HG03342 (cell line): ENCODE results near the gene NRXN3.
A peak's percentile ranks its signal among the peaks of the same experiment; 100 is the strongest.

ENCODE experiments used
- ATAC-seq: cut with Tn5 transposase; IDR thresholded peaks from one replicate; pipeline ENCODE4 v1.9.1; 2021; ENCODE audit warnings: mild to moderate bottlenecking, moderate library complexity; ENCODE audit not compliant: unreplicated experiment

NRXN3 gene

DNA sequence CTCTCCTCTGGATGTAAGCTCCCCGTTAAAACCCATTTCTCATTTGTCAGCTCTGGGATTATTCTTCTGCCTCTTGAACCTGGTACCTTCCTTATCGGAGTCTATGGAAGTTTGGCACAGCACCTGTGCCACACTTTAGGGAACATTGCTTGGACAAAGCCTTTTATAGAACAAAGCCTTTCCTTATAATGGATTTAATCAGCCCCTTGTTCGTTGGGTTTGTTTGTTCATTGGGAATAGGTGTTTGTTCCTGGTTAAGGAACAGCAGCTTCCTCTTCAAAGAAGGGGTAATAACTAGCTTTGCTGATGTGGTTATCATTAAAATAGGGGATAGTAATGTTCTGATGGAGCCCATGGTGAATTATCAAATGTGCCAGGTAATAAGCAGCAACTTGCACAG, 70.4 kb downstream of the NRXN3 start:
- ATAC-seq, result no peak

DNA sequence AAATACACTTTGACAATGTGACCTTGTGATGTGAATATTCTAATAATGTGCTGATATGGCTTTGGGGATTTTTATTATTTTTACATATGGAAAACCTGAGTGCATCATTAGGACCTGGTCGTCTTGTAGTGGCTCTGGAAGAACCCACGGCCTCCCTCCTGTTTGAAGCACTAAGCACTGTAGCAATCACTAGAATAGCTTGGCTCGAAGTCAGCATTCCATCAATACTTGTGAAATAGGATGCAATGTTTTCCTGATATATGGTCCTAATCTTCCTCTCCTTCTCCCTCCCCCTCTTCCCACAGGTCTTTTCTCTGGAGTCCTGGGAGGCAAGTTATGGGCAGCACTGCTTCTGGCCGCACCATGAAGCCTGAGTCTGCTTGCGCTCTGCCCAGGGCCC, 71.9 kb downstream of the NRXN3 start:
- no peak for ATAC-seq

DNA sequence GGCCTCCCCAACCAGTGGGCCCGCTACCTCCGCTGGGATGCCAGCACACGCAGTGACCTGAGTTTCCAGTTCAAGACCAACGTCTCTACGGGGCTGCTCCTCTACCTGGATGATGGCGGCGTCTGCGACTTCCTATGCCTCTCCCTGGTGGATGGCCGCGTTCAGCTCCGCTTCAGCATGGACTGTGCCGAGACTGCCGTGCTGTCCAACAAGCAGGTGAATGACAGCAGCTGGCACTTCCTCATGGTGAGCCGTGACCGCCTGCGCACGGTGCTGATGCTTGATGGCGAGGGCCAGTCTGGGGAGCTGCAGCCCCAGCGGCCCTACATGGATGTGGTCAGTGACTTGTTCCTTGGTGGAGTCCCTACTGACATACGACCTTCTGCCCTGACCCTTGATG, 73.0 kb downstream of the NRXN3 start:
- ATAC-seq, result no peak

DNA sequence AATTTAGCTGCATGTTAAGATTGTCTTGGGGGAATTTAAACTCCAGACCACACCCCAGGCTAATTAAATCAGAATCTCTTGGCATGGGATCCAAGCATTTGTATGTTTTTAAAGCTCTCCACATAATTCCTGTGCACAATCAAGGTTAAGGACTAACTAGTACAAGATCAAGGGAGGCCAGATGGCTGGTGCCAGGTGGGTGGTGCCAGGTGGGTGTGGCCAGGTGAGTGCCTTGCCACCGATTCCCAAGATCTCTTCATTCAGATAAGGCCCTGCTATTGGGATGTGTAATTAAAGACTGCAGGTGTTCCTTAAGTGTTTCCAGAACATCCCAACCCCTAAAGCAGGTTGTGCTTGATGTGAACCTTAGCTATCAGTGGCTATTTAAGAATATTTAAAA, 75.1 kb downstream of the NRXN3 start:
- no peak for ATAC-seq

DNA sequence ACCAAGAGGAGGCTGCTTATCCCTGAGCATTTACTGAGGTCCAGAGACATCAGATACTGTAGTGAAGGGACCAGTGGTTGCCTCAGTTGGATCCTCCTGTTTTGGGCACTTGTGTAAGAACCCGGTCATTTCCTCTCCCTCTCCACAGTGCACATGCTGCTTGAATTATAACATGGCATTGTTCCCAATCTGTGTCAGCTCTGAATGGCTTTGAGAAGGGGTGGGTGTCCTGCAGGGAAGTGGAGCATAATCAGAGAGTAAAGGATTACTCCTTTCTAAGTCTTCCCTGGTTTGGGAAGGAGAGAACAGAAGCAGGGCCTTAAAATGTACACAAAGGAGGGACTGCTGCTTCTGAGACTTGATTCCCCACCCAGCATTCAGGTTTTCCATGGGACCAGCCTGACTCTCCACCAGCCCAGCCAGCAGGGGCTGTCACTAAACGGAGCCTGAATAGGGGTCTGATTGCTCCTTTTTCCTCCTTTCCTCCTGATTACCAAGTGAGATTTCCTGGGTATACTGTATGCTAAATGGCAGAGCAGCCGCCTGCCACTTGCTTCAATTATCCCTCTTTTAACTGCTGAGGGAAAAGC, 78.4 kb downstream of the NRXN3 start:
- ATAC-seq, result no peak

DNA sequence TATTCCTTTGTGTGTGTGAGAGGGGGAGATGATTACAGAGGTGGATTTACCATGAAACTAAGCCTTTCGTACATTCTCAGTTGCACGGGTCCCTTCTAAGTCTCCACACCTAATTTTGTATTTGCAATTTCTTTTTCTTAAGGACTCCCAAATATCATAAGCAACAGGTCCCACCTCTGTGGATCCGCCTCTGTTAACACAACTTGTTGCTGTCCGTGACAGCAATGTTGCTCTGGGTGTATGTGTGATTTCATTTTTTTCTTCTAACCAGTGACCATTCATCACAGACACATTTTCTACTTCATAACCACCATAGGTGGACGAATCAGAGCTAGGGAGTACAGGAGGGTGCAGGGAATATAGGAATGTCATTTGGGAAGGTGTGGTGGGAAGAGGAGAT, 81.1 kb downstream of the NRXN3 start:
- ATAC-seq, result no peak

DNA sequence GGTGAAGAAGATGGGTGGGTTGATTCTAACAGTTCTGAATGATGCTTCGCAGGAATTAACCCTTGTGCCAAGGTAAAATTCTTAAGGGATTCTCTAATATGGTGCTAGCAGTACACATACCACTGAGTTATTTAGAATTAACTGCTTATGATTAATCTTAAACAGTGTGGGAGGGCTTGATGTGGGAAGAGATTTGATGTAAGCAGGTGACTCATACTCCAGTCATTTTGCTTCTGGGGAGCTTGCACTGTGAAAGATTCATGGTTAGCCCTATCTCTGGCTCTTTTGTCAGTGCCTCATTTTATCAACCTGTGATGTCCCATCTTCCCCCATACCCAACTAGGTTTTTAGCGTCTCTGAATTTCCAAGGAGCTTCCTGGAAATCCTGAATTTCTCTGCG, 83.8 kb downstream of the NRXN3 start:
- ATAC-seq, result no peak

DNA sequence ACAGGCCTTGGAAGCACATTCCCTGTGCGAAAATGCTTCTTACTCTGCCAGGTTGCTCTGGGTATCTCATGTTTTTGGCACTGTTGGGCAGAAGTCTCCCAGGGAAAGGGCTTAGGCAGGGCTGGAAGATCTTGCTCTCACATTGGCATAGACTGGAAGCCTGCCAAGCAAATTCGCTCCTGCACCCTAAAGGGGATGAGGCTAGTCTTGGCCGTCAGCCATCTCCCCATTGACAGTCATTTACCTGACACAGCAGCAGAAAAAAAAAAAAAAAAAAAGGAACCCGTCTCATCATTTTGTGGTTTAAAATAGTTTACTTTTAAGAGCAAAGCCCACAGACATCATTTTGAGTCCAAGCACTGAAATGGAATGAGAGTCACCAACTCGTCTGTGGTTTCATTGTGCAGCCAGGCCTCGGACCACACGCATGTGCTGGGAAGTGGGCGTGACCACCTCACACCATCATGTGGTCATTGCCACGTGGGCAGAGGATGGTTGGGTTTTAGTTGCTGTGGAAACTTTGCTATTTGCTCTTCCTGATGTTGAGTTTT, 84.8 kb downstream of the NRXN3 start:
- no peak for ATAC-seq

DNA sequence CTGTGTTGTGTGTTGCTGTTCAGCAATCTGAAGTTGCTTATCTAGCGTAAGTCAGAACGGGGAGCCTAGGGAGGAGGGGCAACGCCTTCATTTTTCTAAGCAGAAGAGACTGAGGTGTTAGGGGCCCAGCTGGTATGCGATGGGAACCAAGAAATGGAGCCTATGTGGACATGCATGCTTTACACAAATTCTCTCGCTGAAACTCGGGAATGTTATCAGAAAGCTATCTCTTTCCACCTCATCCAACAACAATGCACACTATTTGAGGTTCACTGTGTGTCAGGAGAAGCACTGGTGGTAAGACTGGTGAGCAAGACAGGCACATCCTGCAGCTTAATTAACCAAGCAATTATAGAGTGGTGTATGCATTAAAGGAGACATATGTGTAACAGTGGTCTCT, 89.7 kb downstream of the NRXN3 start:
- ATAC-seq, result no peak

DNA sequence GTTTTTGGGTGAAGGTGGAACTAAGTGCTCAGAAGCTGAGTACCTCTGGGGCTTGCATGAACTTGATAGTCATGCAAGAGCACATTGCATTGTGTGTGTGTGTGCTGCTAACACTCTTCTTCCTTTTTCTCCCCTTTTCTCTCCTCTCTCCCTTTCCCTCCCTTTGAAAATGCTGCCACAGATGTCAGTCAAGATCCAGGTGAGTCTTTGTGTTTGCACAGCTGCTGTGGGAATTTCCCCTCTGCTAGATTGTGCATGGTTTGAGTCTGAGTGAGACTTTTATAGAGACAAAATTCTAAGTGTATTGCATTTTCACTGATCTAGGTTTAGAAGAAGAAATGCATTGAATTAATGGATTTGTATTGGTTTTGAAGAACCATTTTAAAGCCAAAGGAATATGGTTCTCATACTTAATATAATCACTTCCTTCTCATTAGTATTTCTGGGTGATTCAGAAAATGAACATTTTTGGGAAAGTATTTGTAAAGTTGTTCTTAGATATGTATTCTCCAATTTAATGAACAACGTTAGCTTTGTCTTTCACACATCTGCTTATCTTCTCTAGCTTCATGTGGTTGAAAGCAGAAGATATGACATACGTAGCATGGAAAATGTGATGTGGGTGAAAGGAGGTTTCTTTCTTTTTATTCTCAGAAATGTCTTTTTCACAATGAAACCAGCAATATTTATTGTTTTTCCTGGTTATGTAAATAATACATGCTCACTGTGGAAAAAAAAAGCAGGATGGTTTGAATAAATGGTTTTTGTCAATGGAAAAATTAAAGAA, 108.5 kb downstream of the NRXN3 start:
- ATAC-seq, result no peak

DNA sequence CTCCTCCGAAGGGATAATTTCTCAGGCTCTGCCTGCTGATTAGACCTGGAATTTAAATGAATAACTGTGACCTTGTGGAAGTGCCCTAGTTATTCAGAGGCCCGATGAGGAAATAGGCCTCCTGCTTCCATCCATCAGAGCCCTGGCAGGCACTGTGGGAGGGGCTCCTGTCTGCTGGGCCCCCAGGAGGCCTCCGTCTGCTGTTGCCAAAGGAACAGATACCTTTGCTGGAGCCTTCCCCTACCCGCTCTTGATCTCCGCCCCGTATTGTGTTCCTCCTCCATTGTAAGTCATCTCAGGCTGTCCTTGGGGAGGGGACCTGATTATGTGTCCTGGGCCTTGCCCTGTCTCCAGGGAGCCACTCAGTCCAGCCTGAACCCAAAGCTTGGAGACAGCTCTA, 112.3 kb downstream of the NRXN3 start:
- ATAC-seq, result no peak

DNA sequence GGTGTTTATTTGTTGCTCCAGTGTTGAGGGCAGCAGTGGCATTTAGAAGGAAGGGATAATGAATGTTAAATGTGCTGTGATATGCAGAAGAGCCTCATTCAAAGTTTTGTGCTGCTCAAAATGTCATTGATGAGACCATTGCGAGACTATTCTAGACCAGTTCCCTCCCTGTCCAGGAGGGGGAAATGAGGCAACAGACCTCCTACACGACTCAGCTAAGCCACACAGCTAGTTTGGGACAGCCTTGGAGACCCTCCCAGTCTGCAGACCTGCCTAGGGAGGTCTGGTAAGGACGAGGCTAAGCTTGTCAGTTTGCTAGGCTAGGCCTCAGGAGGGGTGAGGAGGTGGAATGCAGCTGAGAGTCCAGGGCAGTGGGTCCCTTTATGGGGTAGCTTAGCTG, 116.0 kb downstream of the NRXN3 start:
- no peak for ATAC-seq

DNA sequence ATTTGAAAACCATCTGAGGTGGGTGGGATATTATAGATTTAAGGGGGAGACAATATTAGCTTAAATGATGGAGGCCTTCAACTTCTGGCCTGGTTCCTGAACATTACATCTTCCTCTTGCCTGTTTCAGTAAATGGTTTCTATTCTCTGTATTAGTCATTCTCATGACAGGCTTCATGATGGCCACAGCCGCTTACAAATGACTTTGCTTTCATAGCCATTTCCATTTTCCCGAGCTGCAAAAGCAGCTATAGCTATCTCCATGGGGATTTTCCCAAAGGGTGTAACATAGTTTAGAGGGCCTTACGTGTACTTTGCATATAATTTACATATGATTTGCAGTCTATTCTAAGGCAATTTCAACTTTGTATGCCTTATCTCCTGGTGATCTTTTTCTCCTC, 121.8 kb downstream of the NRXN3 start:
- peak; percentile 84 for ATAC-seq

DNA sequence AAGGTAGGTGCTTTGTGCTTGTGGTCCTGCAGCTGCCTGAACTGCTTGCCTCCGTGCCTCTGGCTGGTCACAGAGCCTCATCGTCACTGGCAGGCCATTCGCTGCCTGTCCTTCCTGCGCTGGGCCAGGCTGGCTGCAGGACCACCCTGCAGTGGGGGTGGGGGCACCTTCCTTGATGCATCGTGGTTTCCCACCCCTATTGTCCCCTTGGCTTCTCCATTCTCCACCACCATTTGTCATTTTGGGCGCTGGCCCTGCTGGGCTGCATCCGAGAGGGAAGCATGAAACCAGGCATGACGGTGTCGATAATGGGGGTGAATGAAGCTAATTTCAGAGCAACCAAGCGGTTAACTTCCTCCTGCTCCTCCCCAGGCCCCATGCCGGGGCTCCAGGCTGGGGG, 127.7 kb downstream of the NRXN3 start:
- ATAC-seq, result no peak

DNA sequence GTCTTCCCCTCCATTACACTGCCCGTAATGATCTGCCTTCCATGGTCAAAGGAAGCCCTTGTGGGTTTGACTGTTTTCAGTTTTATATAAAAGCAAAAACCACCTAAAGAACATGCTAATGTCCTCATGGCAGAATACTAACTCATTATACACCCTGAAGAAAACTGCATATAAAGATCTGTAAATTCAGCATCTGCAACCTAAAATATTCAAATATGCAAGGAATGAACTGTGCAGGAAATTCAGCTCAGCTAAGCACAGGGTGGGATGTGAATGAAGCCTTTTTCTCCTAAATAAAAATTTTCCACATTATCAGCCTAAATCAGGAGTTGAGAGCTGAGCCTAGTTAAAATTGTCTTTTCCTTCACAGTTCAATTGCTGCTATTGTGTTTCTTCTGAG, 128.1 kb downstream of the NRXN3 start:
- ATAC-seq, result no peak

DNA sequence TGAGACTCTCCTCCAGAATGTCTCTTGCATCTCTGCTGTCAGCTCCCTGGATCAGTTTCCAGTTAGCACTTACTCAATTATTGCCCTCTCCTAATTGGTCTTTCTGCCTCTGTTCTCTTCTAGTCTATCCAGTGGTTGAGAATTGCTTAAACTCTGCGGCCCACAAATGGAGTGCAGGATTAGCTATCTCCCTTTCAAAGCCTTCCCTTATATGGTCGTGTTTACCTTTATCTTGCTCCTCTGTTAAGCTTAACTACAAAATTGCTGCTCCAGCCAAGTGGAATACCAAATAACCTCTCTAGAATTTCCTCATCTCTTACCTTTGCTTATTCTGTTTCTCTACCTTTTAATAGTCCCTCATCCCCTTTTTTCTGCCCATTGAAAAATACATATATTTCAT, 132.7 kb downstream of the NRXN3 start:
- ATAC-seq, result no peak

DNA sequence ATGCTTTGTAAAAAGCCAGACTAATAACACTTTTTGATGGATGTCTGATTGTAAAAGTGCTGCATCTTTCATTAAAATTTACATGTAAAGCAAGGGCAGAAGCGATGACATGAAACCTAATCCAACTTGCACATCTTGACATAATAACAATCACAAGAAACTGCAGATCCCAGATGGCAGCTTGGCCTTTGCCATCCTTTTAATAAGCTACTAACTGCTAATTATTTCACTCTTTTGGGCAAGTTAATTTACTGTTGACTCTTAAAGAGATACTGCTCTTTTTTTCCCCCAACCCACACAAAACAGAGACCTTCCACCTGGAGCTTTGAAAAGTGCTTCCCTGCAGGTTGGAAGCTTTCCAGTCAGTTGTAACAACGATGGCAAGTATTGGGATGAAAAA, 137.5 kb downstream of the NRXN3 start:
- ATAC-seq, result no peak

DNA sequence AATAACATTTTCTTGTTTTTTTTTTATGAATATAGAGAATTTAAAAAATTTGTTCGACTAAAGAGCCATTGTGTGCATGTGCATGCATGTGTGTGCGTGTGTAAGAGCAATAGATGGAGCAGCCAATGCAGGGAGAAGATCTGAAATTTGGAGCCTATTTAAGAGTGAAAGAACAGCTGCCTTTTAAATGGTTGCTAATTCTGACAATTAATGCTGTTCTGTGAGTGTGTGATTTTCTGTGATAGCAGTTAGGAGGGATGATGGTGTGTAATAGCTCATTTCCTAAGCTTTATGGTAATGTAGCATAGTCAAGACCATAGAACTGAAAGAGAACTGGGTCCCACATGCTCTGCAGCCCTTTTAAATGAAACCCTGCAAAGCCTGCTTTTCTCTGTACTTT, 137.9 kb downstream of the NRXN3 start:
- no peak for ATAC-seq

DNA sequence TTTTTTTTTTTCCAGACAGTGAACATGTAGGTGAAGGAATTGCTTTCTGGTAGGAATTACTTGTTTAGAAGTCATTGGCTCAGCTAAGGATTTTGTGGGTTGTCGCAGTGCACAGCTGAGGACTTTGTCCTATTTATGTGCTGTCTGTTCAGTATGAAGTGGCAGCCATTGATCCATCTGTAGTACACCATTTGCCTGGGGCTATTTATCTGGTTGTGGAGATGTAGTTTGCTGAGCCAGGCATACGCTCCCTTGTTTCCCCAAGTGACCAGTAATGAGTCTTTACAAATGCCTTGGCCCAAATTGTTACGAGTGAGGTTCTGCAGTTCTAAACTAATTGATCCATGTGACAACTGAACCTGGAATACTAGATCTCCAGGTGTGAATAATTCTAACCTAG, 140.1 kb downstream of the NRXN3 start:
- ATAC-seq, result no peak

DNA sequence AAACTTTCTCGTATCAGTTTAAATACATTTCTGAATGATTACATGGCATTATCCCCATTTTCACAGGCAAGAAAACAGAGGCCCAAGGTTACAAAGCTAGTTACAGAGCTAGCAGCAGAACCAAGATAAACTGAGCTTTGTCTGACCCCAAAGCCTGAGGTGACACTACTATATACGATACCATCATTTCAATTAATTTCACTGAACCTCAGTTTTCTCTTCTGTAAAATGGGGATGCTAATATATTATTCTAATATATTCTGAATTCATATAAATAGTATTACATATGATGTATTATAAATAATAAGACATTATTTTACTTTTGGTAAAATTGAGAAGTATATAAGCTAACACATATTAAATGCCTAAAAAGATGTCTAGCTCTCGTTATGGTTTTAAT, 143.3 kb downstream of the NRXN3 start:
- ATAC-seq, result no peak

DNA sequence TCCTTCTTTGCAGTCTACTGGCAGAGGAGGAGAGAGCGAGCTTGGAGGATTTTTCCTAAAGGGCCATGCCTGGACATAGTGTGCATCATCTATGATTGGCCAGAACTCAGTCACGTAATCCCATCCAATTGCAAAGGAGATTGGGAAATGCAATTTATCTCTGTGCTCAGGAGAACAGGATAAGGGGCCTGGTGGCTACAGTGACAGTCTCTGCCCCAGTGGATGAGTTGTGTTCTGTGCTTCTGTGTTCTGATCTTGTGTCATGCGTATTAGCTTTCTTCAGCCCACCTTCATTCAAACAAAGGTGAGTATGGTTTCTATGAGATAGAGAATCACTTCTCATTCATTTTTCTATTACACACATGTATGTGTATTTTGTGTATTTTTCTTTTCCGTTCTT, 144.3 kb downstream of the NRXN3 start:
- ATAC-seq, result no peak

DNA sequence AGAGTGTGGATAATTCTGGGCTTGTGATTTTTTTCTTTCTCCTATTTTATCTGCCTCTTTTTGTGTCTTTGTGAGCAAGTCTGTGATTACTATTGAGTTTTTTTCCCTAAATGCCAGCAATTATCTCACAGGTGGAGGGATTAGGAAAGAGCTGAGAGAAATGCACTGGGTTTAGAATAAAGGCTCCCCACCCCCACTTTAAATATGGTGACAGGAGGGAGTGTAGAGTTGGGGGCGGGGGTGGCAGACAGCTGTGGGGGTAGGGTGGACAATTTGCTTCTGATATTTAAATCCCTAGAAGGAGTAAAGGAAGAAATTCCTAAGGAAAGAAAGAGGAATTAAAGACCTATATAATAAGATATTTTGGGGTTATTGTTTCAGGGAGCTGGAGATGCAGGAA, 145.9 kb downstream of the NRXN3 start:
- no peak for ATAC-seq

DNA sequence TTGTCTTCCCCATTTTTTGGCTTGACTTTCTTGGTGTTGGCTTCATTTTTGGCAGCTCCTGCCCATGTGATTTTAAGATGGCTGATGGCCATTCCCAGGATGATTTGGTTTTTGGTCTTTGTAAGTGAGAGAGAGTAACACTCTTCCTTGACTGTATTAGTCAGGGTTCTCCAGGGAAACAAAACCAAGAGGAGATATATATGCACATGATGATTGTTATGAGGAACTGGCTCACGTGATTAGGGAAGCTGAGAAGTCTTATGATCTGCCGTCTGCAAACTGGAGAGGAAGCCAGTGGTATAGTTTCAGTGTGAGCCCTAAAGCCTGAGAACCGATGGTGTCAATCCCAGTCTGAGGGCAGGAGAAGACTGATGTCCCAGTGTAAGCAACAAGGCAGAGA, 146.6 kb downstream of the NRXN3 start:
- ATAC-seq, result no peak
